SH-SY5Y (cell line): ENCODE results near the gene SAPCD1.

Source experiments
- GATA2 ChIP-seq: IDR thresholded peaks from 2 replicates; pipeline ENCODE4 v1.6.1; 2011; ENCODE audit warnings: mild to moderate bottlenecking, low read depth, low read length
- GATA3 ChIP-seq: IDR thresholded peaks from 2 replicates; pipeline ENCODE4 v1.6.1; 2011; ENCODE audit warnings: low read depth, mild to moderate bottlenecking, low read length, moderate library complexity

Gene SAPCD1

DNA sequence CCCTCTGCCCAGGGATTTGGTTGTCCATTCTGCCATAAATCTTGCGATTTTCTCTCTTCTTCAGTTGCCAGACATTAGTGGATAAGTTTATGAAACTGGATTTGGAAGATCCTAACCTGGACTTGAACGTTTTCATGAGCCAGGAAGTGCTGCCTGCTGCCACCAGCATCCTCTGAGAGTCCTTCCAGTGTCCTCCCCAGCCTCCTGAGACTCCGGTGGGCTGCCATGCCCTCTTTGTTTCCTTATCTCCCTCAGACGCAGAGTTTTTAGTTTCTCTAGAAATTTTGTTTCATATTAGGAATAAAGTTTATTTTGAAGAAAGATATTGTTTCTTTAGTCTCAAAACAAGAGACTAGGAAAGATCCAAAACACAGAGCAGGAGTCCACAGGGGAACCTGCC is at the start of gene SAPCD1:
TSS of gene SAPCD1 (plus strand) at position 301 of the 400 bp plus-strand sequence. CDS start 399 bp downstream, outside the sequence.
- no peak for TF ChIP-seq GATA3
- no peak for TF ChIP-seq GATA2

GRCh38 chr6:31713465-31713864 is 49.0 kb upstream of the SAPCD1 start:
- TF ChIP-seq GATA2 (no peak), GATA3 (no peak)

GRCh38 chr6:31713991-31714684 is 48.3 kb upstream of the SAPCD1 start:
- no peak for TF ChIP-seq GATA2
- TF ChIP-seq GATA3, result no peak

GRCh38 chr6:31715022-31715958 is 47.2 kb upstream of the SAPCD1 start, which contains the start of gene LY6G6D:
Gene LY6G6D (plus strand): TSS chr6:31715348. CDS start chr6:31715356, 8 bp downstream.
- no peak for TF ChIP-seq GATA2
- TF ChIP-seq GATA3, result no peak

GRCh38 chr6:31717499-31718222 is 44.8 kb upstream of the SAPCD1 start:
- TF ChIP-seq GATA2 (no peak), GATA3 (no peak)

GRCh38 chr6:31718265-31718664 is 44.2 kb upstream of the SAPCD1 start:
- TF ChIP-seq GATA2 (no peak), GATA3 (no peak)

GRCh38 chr6:31719001-31719400 is 43.5 kb upstream of the SAPCD1 start:
- no peak for TF ChIP-seq GATA3
- no peak for TF ChIP-seq GATA2

DNA sequence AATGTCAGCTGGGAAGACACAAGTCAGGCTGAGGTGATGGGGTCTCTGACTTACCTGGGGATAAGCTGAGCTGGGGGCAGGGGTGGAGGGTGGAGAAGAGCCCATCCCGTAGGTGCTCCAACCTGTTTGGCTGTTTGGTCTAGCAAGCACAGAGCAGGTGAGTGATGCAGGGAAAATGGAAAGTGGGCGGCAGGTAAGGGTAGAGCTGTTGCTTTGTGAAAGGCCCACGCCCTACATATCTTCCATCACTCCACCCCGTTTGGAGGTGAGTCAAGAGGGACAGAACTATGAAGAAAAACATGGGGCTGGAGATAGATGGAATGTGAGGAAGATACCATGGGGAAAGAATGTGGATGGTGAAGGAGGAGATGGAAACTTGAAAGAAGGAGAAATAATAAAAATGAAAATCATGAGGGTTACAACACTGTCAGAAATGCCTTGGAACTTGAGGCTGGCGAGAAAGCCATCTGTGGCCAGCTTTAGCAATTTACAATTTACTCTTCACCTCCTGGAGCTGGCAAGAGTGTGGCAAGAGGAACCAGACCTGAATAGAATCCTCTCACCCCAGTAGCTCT is 42.2 kb upstream of the SAPCD1 start:
- no peak for TF ChIP-seq GATA2

DNA sequence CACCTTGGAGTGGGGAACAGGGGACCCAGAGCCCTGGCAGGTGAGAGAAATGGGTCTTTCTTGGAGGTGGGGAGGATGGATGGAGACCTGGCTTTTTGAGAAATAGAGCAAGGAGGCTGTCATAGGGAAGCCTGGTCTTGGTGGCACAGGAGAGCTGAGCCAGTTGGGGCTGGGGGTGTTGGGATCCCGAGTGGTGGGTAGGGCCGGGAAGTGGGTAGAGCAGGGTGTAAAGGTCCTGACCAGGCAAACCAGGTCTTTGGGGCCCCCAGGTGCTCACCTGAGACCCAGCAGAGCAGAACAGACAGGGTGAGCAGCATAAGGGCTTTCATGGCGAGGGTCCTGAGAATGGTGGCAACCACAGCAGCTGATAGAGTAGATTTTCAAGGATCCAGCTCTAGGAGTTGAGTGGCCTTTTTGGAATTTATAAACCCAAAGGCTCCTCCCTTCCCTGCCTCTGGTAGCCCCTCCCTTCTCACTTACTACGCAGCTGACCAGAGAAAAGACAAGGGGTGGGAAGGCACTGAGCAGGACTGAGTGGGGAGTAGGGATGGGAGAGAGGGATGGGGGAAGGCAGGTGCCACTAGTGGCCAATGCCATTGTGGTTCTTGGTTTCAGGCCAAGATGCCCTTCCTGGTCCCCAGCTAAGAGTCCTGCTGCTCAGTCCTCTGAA is 41.0 kb upstream of the SAPCD1 start, which contains the start of gene LY6G6C:
TSS of gene LY6G6C (minus strand) at position 396 of the 670 bp plus-strand sequence. CDS start at position 329, 67 bp downstream.
- TF ChIP-seq GATA3 (no peak), GATA2 (no peak)

- TF ChIP-seq GATA3 (no peak), GATA2 (no peak)
Measured at GRCh38 chr6:31722173-31722572, 40.3 kb upstream of the SAPCD1 start.

GRCh38 chr6:31723245-31723979 is 39.0 kb upstream of the SAPCD1 start, which contains the start of gene MPIG6B:
Gene MPIG6B (plus strand): TSS chr6:31723373. CDS start chr6:31723384, 11 bp downstream.
- TF ChIP-seq GATA2 (no peak), GATA3 (no peak)

GRCh38 chr6:31723980-31724691 is 38.3 kb upstream of the SAPCD1 start:
- no peak for TF ChIP-seq GATA2
- no peak for TF ChIP-seq GATA3
